Vagina (tissue), 2 donors: ENCODE results near the gene DR1. TPM values are rescaled to one million over a fixed set of nuclear protein-coding genes. Genes with fewer than 3 reads are reported as not detected.

ENCODE experiments used
- DNase-seq, 2 donors: peaks; one replicate each; pipeline ENCODE4 v3.0.0-alpha.2; 2017; ENCODE audit errors: extremely low spot score in 2 of 2
- H3K27ac ChIP-seq: fragments of 200-600 bp; sonication (generic); one replicate; pipeline ENCODE4 v1.5.1; 2019
- H3K27me3 ChIP-seq: fragments of 200-600 bp; sonication (generic); one replicate; pipeline ENCODE4 v1.5.1; 2019
- H3K36me3 ChIP-seq, 2 donors: fragments of 200-600 bp; sonication (generic); one replicate each; pipeline ENCODE4 v1.5.1; 2017 to 2019
- H3K4me1 ChIP-seq: fragments of 200-600 bp; sonication (generic); one replicate; pipeline ENCODE4 v1.5.1; 2019
- H3K4me3 ChIP-seq, 2 donors: fragments of 200-600 bp; sonication (generic); 1 replicate in 1 of 2; 2 replicates in 1 of 2; pipeline ENCODE4 v1.5.1; 2016 to 2019
- H3K9me3 ChIP-seq: fragments of 200-600 bp; sonication (generic); one replicate; pipeline ENCODE4 v1.5.1; 2019
- POLR2A ChIP-seq, 2 donors: fragments of 450-650 bp; IDR thresholded peaks; one replicate each; pipeline ENCODE4 v1.6.1; 2017; ENCODE audit warnings: antibody characterized with exemption in 2 of 2, mild to moderate bottlenecking in 2 of 2, moderate library complexity in 2 of 2
- POLR2AphosphoS5 ChIP-seq, 2 donors: sonication (generic); formaldehyde crosslinking; IDR thresholded peaks; one replicate each; pipeline ENCODE4 v1.9.0; 2017; ENCODE audit warnings: antibody characterized with exemption in 2 of 2, mild to moderate bottlenecking in 2 of 2, low read depth in 1 of 2; ENCODE audit not compliant: insufficient read depth in 1 of 2
- intact Hi-C: fragments of 100-400 bp; cut with DNase I; formaldehyde crosslinking; loops from one replicate; pipeline ENCODE4 v1.15.1; 2023
- total RNA-seq: library from RNA; depleted of rRNA; stranded (reverse); fragments of >200 nt; gene quantifications from one replicate; pipeline ENCODE4 v1.2.3, GENCODE V29; 2016
- TF ChIP-seq, protein P1 (sequence below), 3 experiments: fragments of 450-650 bp in 2 of 3; fragments of 200-600 bp in 1 of 3; sonication (generic) in 1 of 3; IDR thresholded peaks; one replicate each; pipeline ENCODE4 v1.5.1; 2017 to 2019; ENCODE audit warnings: antibody characterized with exemption in 3 of 3, mild to moderate bottlenecking in 2 of 3, moderate library complexity in 2 of 3

DR1 gene
- total RNA-seq, 1 donor from 2014 or later: 20.6 TPM

DNA sequence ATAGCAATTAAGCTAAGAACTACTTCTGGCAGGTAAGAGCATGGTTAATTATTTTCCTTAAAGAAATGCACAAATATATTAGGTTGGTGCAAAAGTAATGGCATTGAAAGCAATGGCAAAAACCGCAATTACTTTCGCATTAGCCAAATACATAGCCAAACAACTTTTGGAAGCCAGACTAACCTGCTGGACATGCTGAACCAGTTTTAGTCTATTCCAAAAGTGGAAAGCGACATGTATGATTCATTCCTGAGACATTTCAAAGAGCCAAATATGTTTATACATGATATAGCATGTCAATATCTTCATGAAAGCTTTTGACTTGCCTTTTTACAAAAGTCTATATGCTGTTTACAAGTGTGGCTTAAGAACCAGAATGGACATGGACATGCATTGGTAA, 23.4 kb upstream of the DR1 start:
- Histone ChIP-seq H3K4me3 (no peak overlapping the region), H3K4me1 (peaks cover 5% of the 10 kb centered on the region), H3K9me3 (no peaks in the 10 kb centered on the region), H3K36me3 (no peaks in the 10 kb centered on the region), H3K27me3 (no peaks in the 10 kb centered on the region), H3K27ac (no peak overlapping the region)
- intact Hi-C loops: no loop called here
- DNase-seq: no peak
- TF ChIP-seq, protein P1, sequence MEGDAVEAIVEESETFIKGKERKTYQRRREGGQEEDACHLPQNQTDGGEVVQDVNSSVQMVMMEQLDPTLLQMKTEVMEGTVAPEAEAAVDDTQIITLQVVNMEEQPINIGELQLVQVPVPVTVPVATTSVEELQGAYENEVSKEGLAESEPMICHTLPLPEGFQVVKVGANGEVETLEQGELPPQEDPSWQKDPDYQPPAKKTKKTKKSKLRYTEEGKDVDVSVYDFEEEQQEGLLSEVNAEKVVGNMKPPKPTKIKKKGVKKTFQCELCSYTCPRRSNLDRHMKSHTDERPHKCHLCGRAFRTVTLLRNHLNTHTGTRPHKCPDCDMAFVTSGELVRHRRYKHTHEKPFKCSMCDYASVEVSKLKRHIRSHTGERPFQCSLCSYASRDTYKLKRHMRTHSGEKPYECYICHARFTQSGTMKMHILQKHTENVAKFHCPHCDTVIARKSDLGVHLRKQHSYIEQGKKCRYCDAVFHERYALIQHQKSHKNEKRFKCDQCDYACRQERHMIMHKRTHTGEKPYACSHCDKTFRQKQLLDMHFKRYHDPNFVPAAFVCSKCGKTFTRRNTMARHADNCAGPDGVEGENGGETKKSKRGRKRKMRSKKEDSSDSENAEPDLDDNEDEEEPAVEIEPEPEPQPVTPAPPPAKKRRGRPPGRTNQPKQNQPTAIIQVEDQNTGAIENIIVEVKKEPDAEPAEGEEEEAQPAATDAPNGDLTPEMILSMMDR (IDR thresholded peaks at IDR 0.05): no peak
- peak; percentile 13 to 91 for TF ChIP-seq POLR2AphosphoS5 (IDR thresholded peaks at IDR 0.05; ENCODE audit: insufficient read depth in 1 of 2, low read depth in 1 of 2)

DNA sequence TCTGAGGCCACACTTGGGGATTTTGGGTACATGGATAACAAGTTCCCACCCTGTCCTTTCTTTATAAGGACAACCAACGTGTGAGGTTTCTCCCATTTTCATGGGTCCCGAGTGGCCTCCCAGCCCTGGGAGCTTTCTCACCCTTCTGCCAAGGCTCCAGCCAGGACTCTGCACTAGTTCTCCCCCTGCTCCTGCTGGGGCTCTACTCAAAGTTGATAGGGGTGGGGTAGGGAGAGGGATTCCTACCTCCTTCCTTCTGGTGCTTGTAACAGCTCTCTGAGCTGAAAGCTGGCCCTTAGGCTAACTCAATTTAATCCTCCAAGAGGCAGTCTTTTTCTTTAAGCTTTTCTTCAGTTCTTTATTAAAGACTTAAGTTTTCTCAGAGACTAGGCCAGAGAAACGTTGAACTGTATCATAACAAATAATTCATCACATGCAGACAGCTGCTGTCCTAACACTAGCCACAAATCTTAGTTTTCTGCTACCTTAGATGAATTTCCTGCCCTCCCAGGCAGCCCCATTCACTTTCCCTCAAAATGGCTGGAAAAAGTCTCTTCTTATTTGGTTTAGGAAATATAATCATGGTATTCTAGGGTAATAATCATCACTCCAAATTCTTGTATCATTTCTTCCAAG, 22.4 kb upstream of the DR1 start:
- intact Hi-C loops: no loop called here
- Histone ChIP-seq H3K36me3 (no peaks in the 10 kb centered on the region), H3K27me3 (no peaks in the 10 kb centered on the region), H3K9me3 (no peaks in the 10 kb centered on the region), H3K4me1 (peaks cover 5% of the 10 kb centered on the region), H3K27ac (no peak overlapping the region), H3K4me3 (no peak overlapping the region)
- DNase-seq: no peak
- no peak for TF ChIP-seq POLR2A (IDR thresholded peaks at IDR 0.05)
- TF ChIP-seq, protein P1 (IDR thresholded peaks at IDR 0.05): no peak
- TF ChIP-seq POLR2AphosphoS5 (IDR thresholded peaks at IDR 0.05; ENCODE audit: insufficient read depth in 1 of 2, low read depth in 1 of 2): no peak

DNA sequence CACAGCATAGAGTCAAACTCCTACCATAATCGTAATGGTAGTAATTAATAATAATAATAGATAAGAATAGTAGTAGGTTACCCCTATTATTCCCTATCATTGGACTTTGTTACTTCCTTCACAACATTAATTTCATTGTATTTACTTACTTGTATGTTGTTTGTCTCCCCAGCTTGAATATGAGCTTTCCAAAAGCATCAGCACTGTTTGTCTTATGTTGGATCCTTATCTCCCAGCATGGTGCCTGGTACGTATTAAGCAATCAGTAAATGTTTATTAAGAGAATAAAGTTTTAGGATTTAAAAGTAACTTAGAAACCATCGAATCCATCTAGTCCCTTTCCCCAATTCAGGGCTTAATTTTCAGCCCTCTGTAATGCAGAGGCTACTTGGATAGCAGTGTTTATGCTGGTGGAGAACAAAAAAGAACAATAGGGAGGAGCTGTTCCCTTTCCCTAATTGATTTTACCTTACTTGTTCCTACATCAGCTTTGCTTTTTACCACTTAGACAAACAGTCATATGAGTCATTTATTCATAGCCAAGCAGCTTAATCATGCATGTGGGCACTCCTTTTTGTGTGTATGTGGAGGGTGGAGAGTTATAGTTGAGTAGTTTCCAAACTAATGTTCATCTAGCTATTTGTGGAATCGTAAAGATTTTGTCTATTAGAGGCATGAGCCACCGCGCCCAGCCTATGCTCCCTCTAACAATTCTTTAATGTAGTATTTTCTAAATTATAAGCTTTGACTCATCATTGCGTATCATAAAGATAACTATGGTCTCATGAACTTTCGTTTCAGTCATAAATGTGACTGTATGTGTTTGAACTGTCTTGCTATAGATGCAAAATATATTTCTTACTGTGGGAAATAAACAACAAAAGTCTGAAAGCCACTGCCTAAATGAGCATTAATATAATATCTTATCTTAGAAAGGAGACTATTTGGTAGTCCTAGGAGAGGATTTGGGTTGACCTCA, 20.9 kb upstream of the DR1 start:
- intact Hi-C loops: no loop called here
- TF ChIP-seq POLR2A (IDR thresholded peaks at IDR 0.05) (no peak), POLR2AphosphoS5 (IDR thresholded peaks at IDR 0.05; ENCODE audit: insufficient read depth in 1 of 2, low read depth in 1 of 2) (peak in 1 of 2 donors; percentile 72)
- no peaks in the 10 kb centered on the region for H3K27me3 ChIP-seq
- H3K36me3 ChIP-seq: no peaks in the 10 kb centered on the region
- H3K4me3 ChIP-seq: no peak overlapping the region
- no peak overlapping the region for H3K27ac ChIP-seq
- no peaks in the 10 kb centered on the region for H3K9me3 ChIP-seq
- peaks cover 5% of the 10 kb centered on the region for H3K4me1 ChIP-seq
- no peak for DNase-seq

DNA sequence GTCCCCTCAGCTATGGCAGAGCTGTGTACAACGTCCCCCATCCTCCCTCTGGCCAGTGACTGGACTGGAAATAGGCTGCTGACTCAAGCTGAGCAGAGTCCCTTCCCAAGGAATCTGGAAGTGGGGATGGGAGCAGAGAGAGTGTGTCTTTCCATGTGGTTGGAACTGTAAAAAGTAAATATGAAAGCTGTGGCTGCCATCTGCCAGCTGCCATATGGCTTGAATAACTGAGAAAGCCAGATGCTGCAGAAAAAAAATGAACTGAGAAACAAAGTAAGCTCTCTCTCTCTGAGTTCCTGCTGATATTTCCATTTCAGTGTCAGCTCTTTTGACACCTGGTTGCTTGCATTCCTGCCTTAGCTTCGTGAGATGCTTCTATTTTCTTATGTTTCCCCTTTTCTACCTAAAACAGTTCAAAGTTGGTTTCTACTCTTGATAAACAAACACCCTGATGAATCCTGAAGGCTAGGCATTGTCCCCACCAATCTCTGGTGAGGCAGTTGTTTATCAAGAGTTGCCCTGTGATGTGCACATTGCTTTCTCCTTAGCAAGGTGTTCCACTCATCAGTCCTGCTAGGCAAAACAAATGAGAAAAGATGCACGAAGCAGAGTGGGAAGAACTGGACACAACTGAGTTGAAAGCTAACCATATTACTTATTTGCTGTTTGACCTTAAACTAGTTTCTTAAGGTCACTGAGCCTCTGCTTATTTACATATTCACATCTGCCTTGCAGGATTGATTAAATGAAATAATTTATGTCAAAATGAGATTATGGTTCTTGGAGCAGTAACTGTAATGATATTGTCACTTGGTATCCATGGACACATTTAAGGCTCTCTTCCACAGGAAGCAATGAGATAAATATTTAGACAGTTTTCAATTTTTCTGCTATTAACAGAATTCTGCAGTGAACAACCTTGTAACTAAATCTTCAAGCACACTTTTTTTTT, 16.6 kb upstream of the DR1 start:
- no peaks in the 10 kb centered on the region for H3K36me3 ChIP-seq
- H3K4me1 ChIP-seq: no peaks in the 10 kb centered on the region
- no peaks in the 10 kb centered on the region for H3K9me3 ChIP-seq
- H3K27me3 ChIP-seq: no peaks in the 10 kb centered on the region
- H3K4me3 ChIP-seq: no peak overlapping the region
- intact Hi-C loops: no loop called here
- TF ChIP-seq POLR2A (IDR thresholded peaks at IDR 0.05): no peak
- TF ChIP-seq, protein P1 (IDR thresholded peaks at IDR 0.05): no peak
- no peak for TF ChIP-seq POLR2AphosphoS5 (IDR thresholded peaks at IDR 0.05; ENCODE audit: insufficient read depth in 1 of 2, low read depth in 1 of 2)
- no peak for DNase-seq
- no peak overlapping the region for H3K27ac ChIP-seq

GRCh38 chr1:93330196-93330595, 15.5 kb upstream of the DR1 start:
- intact Hi-C loops: no loop called here
- no peaks in the 10 kb centered on the region for H3K4me1 ChIP-seq
- no peaks in the 10 kb centered on the region for H3K36me3 ChIP-seq
- DNase-seq: no peak
- TF ChIP-seq POLR2AphosphoS5 (IDR thresholded peaks at IDR 0.05; ENCODE audit: insufficient read depth in 1 of 2, low read depth in 1 of 2) (no peak), POLR2A (IDR thresholded peaks at IDR 0.05) (no peak)
- TF ChIP-seq, protein P1 (IDR thresholded peaks at IDR 0.05): no peak
- H3K9me3 ChIP-seq: no peaks in the 10 kb centered on the region
- no peaks in the 10 kb centered on the region for H3K27me3 ChIP-seq
- no peak overlapping the region for H3K27ac ChIP-seq
- H3K4me3 ChIP-seq: no peak overlapping the region
